SJCRH30 (cell line): ENCODE measurements around the gene CTBP1. TPM values are rescaled to one million over a fixed set of nuclear protein-coding genes. Genes with fewer than 3 reads are reported as not detected.

Source experiments
- DNase-seq, 2 experiments: peaks; one replicate each; pipeline ENCODE4 v3.0.0-alpha.2; 2015 to 2020
- H3K27ac ChIP-seq: fragments of 250-450 bp; sonication (Bioruptor Pico); 2 replicates; pipeline ENCODE4 v1.5.1; 2020; ENCODE audit warnings: mild to moderate bottlenecking, moderate library complexity
- H3K27me3 ChIP-seq: fragments of 250-450 bp; sonication (Bioruptor Pico); 2 replicates; pipeline ENCODE4 v1.5.1; 2020; ENCODE audit warnings: mild to moderate bottlenecking, moderate library complexity
- H3K36me3 ChIP-seq: fragments of 250-450 bp; sonication (Bioruptor Pico); 2 replicates; pipeline ENCODE4 v1.5.1; 2020; ENCODE audit warnings: mild to moderate bottlenecking, moderate library complexity
- H3K4me1 ChIP-seq: fragments of 250-450 bp; sonication (Bioruptor Pico); 2 replicates; pipeline ENCODE4 v1.5.1; 2020; ENCODE audit warnings: mild to moderate bottlenecking, moderate library complexity
- H3K4me3 ChIP-seq: fragments of 250-450 bp; sonication (Bioruptor Pico); 2 replicates; pipeline ENCODE4 v1.5.1; 2020; ENCODE audit warnings: mild to moderate bottlenecking, moderate library complexity
- H3K9me3 ChIP-seq: fragments of 250-450 bp; sonication (Bioruptor Pico); replicated peaks from 2 replicates; pipeline ENCODE4 v1.5.1; 2020; ENCODE audit warnings: mild to moderate bottlenecking, moderate library complexity
- total RNA-seq: library from RNA; depleted of rRNA; stranded (reverse); fragments of >200 nt; shearing (Covaris generic); gene quantifications from 2 replicates; pipeline ENCODE4 v1.2.3, GENCODE V29; 2014

CTBP1 gene
- total RNA-seq, 1 experiment from 2014 or later: 141 TPM

- Histone ChIP-seq H3K9me3 (no peaks in the 10 kb centered on the region), H3K36me3 (no peaks in the 10 kb centered on the region), H3K27ac (peak overlapping the region; percentile 48), H3K27me3 (no peaks in the 10 kb centered on the region), H3K4me3 (0 out of 2 replicates have a peak overlapping the region, but pooled peaks have one; percentile 4), H3K4me1 (peaks cover 23% of the 10 kb centered on the region)
- peak; percentile 56 to 65 for DNase-seq
Observed at GRCh38 chr4:1192493-1193205, 56.3 kb downstream of the CTBP1 start.

- no peaks in the 10 kb centered on the region for H3K9me3 ChIP-seq
- peak; percentile 80 for DNase-seq
- peaks cover 23% of the 10 kb centered on the region for H3K4me1 ChIP-seq
- H3K27me3 ChIP-seq: no peaks in the 10 kb centered on the region
- H3K4me3 ChIP-seq: 0 out of 2 replicates have a peak overlapping the region, but pooled peaks have one; percentile 4
- H3K27ac ChIP-seq: peak overlapping the region; percentile 48
- H3K36me3 ChIP-seq: no peaks in the 10 kb centered on the region
Observed at GRCh38 chr4:1192091-1192492, 56.8 kb downstream of the CTBP1 start.

GRCh38 chr4:1191621-1192020 is 57.3 kb downstream of the CTBP1 start:
- Histone ChIP-seq H3K27ac (peak overlapping the region; percentile 48), H3K4me3 (no peak overlapping the region), H3K36me3 (no peaks in the 10 kb centered on the region), H3K27me3 (no peaks in the 10 kb centered on the region), H3K4me1 (peaks cover 23% of the 10 kb centered on the region), H3K9me3 (no peaks in the 10 kb centered on the region)
- DNase-seq: no peak

GRCh38 chr4:1187182-1187581 is 61.7 kb downstream of the CTBP1 start:
- Histone ChIP-seq H3K4me3 (no peak overlapping the region), H3K36me3 (no peaks in the 10 kb centered on the region), H3K27me3 (no peaks in the 10 kb centered on the region), H3K9me3 (0 out of 2 replicates have a peak, but pooled peaks cover 3% of the 10 kb centered on the region), H3K4me1 (peaks cover 10% of the 10 kb centered on the region), H3K27ac (no peak overlapping the region)
- no peak for DNase-seq

GRCh38 chr4:1183985-1184773 is 64.8 kb downstream of the CTBP1 start:
- DNase-seq: no peak
- Histone ChIP-seq H3K4me3 (no peak overlapping the region), H3K27me3 (no peaks in the 10 kb centered on the region), H3K9me3 (peaks cover 26% of the 10 kb centered on the region), H3K27ac (no peak overlapping the region), H3K4me1 (peaks cover 6% of the 10 kb centered on the region), H3K36me3 (no peaks in the 10 kb centered on the region)

GRCh38 chr4:1182313-1182712 is 66.6 kb downstream of the CTBP1 start:
- Histone ChIP-seq H3K27me3 (no peaks in the 10 kb centered on the region), H3K36me3 (no peaks in the 10 kb centered on the region), H3K4me1 (peaks cover 18% of the 10 kb centered on the region), H3K4me3 (no peak overlapping the region), H3K27ac (no peak overlapping the region), H3K9me3 (peaks cover 26% of the 10 kb centered on the region)
- no peak for DNase-seq

- H3K36me3 ChIP-seq: no peaks in the 10 kb centered on the region
- DNase-seq: no peak
- peaks cover 18% of the 10 kb centered on the region for H3K4me1 ChIP-seq
- H3K4me3 ChIP-seq: no peak overlapping the region
- H3K9me3 ChIP-seq: peaks cover 26% of the 10 kb centered on the region
- H3K27me3 ChIP-seq: no peaks in the 10 kb centered on the region
- H3K27ac ChIP-seq: no peak overlapping the region
Observed at GRCh38 chr4:1180663-1181062, 68.3 kb downstream of the CTBP1 start.

- no peaks in the 10 kb centered on the region for H3K27me3 ChIP-seq
- H3K27ac ChIP-seq: no peak overlapping the region
- peaks cover 26% of the 10 kb centered on the region for H3K9me3 ChIP-seq
- H3K4me1 ChIP-seq: peaks cover 18% of the 10 kb centered on the region
- H3K36me3 ChIP-seq: no peaks in the 10 kb centered on the region
- no peak overlapping the region for H3K4me3 ChIP-seq
- DNase-seq: no peak
Observed at GRCh38 chr4:1179976-1180375, 69.0 kb downstream of the CTBP1 start.

- Histone ChIP-seq H3K4me3 (no peak overlapping the region), H3K27ac (peak overlapping the region; percentile 46; the same call in 1 of the 2 replicates), H3K9me3 (peaks cover 26% of the 10 kb centered on the region), H3K27me3 (no peaks in the 10 kb centered on the region), H3K4me1 (peaks cover 18% of the 10 kb centered on the region), H3K36me3 (no peaks in the 10 kb centered on the region)
- no peak for DNase-seq
Observed at GRCh38 chr4:1179089-1179441, 69.9 kb downstream of the CTBP1 start.

- Histone ChIP-seq H3K9me3 (peaks cover 26% of the 10 kb centered on the region), H3K36me3 (no peaks in the 10 kb centered on the region), H3K4me1 (peaks cover 21% of the 10 kb centered on the region), H3K27me3 (no peaks in the 10 kb centered on the region), H3K27ac (peak overlapping the region; percentile 46), H3K4me3 (no peak overlapping the region)
- peak; percentile 77 to 85 for DNase-seq
Observed at GRCh38 chr4:1178300-1179088, 70.4 kb downstream of the CTBP1 start.

- H3K36me3 ChIP-seq: no peaks in the 10 kb centered on the region
- no peak overlapping the region for H3K4me3 ChIP-seq
- H3K27ac ChIP-seq: peak overlapping the region; percentile 39; the same call in 1 of the 2 replicates
- DNase-seq: peak; percentile 50 to 57
- H3K4me1 ChIP-seq: peaks cover 18% of the 10 kb centered on the region
- H3K27me3 ChIP-seq: no peaks in the 10 kb centered on the region
- peaks cover 25% of the 10 kb centered on the region for H3K9me3 ChIP-seq
Observed at GRCh38 chr4:1177274-1178141, 71.4 kb downstream of the CTBP1 start.

- Histone ChIP-seq H3K4me1 (peaks cover 18% of the 10 kb centered on the region), H3K4me3 (no peak overlapping the region), H3K9me3 (peaks cover 19% of the 10 kb centered on the region), H3K27me3 (no peaks in the 10 kb centered on the region), H3K36me3 (no peaks in the 10 kb centered on the region), H3K27ac (no peak overlapping the region)
- no peak for DNase-seq
Observed at GRCh38 chr4:1176398-1177273, 72.3 kb downstream of the CTBP1 start.

GRCh38 chr4:1175635-1176229 is 73.2 kb downstream of the CTBP1 start:
- no peaks in the 10 kb centered on the region for H3K27me3 ChIP-seq
- no peak for DNase-seq
- H3K27ac ChIP-seq: no peak overlapping the region
- H3K9me3 ChIP-seq: peaks cover 13% of the 10 kb centered on the region
- no peak overlapping the region for H3K4me3 ChIP-seq
- no peaks in the 10 kb centered on the region for H3K36me3 ChIP-seq
- H3K4me1 ChIP-seq: peaks cover 18% of the 10 kb centered on the region
